Raji (cell line): ENCODE results near the gene DCAF17.

Experiments used
- POLR2A ChIP-seq: IDR thresholded peaks from 2 replicates; pipeline ENCODE4 v1.6.1; 2011; ENCODE audit warnings: low read depth, low read length, control low read depth; ENCODE audit not compliant: insufficient read depth

Gene DCAF17, protein sequence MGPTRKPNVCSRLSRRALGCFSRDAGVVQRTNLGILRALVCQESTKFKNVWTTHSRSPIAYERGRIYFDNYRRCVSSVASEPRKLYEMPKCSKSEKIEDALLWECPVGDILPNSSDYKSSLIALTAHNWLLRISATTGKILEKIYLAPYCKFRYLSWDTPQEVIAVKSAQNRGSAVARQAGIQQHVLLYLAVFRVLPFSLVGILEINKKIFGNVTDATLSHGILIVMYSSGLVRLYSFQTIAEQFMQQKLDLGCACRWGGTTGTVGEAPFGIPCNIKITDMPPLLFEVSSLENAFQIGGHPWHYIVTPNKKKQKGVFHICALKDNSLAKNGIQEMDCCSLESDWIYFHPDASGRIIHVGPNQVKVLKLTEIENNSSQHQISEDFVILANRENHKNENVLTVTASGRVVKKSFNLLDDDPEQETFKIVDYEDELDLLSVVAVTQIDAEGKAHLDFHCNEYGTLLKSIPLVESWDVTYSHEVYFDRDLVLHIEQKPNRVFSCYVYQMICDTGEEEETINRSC

DNA sequence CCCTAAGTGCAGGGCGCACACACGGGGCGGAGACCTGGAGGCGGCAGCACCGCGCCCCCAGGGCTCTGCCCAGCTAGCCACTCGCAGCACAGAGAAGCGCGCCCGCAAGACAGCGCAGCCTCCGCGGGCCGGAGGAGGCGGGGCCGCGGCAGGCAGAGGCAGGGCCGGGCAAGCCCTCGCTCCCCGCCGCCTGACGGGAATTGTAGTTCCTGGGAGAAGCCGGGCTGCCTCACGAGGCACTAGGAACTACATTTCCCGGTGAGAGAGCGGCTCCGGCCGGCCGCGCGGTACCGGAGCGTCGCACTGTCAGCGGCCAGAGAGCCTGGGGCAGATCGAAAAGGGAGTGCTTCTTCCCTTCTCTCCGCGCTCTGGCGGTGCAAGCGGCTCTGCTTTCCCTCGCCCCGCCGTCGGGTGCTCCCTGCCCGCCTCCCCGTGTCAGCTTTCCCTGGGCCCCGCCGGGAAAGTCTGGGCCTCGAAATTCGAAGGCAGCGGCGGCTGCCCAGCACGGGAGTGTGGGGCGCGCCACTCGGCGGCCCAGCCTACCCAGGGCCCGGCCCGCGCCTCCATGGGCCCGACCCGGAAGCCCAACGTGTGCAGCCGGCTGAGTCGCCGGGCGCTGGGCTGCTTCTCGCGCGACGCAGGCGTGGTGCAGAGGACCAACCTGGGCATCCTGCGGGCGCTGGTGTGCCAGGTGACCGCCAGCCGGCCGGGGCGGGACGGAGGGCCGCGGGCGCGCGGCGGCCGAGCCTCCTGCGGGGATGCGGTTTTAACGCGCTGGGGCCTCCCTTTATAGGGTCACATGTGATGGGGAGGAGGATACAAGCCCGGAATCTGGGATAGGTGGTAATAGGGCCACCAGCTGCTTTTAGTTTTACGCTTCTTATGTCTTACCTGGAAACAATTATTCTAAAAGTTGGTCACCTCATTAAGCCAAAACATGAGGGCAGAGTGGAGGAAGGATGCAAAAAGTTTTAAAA lies at the start of gene DCAF17:
TSS of gene DCAF17 (plus strand) at position 214 of the 977 bp plus-strand sequence. CDS start at position 566, 352 bp downstream.
- peak; percentile 59 for TF ChIP-seq POLR2A

DNA sequence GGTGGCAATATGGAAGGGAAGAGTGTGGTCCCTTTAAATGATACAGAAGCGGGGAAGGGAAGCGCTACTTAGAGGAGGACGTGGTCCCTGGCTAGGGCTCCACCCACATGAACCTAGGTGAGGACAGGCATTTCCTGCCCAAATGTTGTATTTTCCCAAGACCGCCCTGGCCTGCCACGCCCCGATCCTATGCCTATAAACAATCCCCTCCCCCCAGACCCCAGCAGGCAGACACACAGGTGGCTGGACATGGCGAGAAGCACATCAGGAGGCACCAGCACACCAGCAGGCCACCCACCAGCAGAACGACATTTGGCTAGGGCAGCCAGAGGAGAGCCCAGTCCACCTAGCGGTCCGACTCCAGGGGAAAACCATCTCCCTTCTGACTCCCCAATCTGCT lies 47.4 kb upstream of the DCAF17 start:
- TF ChIP-seq POLR2A = no peak

DNA sequence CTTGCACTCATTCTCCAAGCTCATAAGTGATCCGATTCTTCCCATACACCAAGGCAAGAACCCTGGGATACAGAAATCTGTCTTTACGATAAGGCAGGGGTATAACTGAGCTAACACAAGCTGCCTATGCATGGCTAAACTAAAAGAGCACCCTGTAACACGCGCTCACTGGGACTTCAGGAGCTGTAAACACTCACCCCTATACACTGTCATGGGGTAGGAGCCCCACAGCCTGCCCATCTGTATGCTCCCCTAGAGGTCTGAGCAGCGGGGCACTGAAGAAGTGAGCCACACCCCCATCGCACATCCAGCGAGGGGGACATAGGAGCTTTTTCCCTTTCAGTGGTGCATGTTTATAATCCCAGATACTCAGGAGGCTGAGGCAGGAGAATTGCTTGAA lies 47.0 kb upstream of the DCAF17 start:
- no peak for TF ChIP-seq POLR2A

DNA sequence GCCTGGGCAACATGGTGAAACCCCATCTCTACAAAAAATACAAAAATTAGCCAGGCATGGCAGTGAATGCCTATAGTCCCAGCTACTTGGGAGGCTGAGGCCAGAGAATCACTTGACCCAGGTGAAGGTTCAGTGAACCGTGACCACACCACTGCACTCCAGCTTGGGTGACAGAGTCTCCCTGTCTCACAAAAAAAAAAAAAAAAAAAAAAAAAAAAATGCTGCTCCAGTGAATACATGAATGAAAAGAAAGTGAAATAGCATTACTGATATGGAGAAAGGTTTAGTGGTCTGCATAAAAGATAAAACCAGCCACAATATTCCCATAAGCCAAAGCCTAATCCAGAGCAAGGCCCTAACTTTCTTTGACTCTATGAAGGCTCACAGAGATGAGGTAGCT lies 44.7 kb upstream of the DCAF17 start:
- TF ChIP-seq POLR2A = no peak

DNA sequence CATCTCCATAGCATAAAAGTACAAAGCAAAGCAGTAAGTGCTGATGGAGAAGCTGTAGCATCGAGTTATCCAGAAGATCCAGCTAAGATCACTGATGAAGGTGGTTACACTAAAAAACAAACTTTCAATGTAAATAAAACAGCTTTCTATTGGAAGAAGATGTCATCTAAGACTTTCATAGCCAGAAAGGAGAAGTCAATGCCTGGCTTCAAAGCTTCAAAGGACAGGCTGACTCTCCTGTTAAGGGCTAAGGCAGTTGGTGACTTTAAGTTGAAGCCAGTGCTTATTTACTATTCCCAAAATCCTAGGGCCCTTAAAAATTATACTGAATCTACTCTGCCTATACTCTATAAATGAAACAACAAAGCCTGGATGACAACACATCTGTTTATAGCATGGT lies 44.2 kb upstream of the DCAF17 start:
- TF ChIP-seq POLR2A = no peak

DNA sequence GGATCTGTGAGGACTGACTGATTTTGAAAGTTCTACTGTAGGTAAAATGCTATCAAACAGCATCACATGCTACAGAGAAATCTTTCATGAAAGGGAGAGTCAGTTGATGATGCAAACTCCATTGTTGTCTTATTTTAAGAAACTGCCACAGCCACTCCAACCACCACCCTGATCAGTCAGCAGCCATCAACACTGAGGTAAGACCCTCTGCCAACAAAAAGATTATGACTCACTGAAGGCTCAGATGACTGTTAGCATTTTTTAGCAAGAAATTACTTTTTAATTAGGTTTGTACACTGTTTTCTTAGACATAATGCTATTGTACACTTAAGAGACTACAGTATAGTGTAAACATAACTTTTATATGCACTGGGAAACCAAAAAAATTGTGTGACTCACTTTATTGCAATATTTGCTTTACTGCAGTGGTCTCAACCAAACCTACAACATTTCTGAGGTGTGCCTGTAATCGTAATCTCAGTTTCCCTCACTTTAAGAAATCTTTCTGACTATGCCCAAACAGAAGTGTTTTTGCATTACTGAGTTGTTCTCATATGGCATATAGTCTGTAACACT lies 43.0 kb upstream of the DCAF17 start:
- no peak for TF ChIP-seq POLR2A

DNA sequence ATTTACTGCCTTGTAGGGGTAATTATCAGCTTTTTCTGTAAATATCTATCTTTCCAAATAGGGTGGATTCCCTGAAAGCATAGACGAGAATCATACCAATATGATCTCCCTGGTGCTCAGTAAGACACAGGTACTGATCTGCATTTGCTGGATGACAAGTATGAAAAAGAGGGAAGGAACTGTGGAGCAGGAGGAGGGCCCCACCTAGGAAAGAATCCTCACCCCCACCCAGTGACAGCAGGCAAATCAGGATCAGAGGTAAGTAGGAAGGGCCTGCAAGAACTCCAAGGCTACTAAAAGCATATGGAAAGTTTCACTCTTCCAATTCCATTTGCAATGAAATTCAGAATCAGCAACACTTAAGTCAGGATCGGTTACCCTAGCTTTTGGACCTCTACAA lies 42.5 kb upstream of the DCAF17 start:
- no peak for TF ChIP-seq POLR2A

DNA sequence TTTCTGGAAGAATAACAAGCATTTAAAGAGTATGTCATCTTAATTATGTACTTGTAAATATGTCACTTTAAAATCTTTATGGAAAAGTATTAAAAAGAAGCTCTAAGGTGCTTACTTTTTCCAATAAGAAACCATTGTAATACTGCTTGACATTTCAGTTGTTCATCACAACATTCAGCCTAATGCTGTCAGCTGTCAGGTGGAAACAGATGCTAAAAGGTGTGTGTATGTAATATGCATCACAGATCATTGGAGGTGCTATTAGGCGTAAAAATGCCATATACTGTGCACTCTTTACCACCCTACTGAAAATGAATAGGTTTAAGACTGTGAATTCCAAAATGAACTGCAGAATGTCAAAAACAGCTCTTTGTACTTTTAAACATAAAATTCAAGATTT lies 40.5 kb upstream of the DCAF17 start:
- TF ChIP-seq POLR2A = no peak

DNA sequence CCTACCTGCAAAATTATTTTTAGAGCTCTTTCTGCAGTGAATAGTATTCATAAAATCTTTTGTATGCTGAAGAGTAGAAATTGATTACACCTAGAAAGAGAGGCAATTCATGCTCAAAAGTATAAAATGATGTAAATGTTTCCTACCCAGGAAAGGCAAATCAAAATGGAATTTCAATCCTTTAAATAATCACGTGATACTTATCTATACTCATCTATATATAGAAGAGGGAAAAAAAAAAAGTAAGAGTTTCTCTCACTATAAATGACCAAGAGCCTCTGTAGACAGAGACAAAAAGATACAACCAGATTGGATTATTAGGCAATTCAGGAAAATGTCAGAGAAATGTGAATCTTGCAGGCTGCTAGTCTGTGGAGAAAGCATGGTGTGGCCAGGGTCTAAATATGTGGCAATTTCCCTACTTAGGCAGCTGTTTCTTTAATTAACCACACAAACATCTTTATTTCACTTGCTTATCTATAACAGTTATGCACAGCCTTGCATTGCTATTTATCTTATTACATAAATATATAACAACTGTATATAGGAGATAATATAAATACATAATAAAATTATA lies 39.8 kb upstream of the DCAF17 start:
- no peak for TF ChIP-seq POLR2A

DNA sequence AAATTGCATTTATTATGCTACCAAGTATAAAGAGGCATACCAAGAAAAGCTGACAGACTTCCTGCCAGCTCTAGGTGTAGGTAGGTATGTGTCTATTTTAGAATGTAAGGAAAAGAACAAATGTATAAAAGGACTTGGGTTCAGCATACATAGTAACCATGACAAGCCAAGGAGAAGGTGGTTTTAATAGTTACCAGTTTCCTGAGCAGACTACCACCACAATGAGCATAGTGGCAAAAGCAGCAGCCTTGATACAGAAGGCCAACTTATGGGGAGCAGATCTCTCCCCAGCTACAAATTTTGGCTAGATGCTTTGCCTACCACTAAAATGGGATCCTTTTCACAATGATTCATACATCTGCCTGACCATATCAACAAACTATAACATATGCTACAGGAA lies 34.7 kb upstream of the DCAF17 start:
- TF ChIP-seq POLR2A = no peak

DNA sequence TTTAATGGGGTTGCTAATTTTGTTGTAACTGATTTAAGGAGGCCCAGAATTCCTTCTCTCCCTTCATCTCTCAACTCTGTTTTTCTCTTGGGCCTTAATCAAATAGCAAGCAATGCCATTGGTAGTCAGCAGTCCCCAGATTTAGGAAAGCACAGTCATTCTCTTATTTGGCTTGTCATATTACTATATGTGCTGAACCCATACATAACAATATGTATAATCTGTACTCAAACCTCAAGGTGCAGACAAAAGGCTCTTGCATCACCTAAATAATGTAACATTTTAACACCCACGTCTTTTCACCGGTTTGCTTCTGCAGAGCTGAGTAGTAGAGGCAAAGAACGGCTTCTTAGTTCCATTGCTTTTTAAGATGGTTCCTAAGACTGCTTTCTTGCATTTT lies 33.6 kb upstream of the DCAF17 start:
- no peak for TF ChIP-seq POLR2A

DNA sequence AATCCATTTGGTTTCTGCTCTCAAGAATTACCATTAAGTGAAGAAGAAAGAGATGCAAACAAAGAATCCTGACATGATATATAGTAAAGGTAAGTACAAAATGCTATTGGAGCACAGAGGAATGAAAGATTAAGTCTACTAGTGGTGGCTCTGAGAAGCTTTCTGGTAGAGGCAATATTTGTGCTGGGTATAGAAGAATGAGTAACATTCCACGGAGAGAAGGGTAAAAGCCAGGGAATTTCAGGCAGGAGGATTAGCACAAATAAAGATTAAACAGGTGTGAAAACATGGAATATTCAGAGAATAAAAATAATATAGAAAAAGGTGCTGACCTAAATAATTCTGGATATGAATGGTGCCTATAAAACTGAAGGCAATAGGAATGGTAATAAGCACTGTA lies 32.1 kb upstream of the DCAF17 start:
- TF ChIP-seq POLR2A = no peak

DNA sequence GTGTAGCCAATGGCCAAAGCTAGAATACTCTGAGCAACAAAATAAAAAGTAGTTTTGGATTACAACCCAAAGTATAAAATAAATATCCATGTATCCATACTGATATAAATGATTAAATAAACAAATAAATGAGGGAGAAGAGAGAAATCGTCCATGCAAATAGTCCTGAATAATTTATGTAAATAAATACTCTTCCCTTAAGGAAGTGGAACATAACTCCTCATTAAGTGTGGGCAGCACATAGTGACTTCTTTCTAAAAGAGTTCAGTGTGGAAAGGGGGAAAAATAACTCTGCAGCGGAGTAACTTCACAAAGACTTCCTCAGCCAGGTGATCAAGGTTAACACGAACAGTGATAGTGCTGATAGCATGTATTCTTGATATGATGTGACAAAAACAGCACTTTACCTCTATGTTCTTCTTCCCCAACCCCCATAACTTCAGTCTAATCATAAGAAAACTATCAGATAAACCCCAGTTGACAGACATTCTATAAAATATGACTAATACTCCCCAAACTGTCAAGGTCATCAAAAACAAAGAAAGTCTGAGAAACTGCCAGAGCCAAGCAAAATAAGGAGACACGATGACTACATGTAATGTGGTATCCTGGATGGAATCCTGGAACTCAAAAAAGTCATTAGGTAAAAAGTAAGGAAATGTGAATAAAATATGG lies 31.0 kb upstream of the DCAF17 start:
- no peak for TF ChIP-seq POLR2A

DNA sequence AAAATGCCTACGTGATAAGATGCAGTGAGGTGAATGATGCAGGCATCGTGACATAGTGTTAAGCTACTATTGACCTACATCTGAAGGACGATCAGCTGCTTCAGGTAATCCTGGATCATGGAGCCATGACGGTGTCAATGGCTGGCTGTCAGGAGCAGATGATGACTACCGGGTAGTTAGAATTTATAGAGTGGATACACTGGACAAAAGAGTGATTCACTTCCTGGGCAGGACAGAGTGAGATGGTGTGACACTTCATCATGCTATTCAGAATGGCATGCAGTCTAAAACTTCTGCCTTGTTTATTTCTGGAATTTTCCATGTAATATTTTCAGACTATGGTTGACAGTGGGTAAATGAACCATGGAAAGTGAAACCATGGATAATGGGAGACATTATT lies 29.8 kb upstream of the DCAF17 start:
- no peak for TF ChIP-seq POLR2A
